ENCODE results near the gene ENOX1. TPM values are rescaled to one million over a fixed set of nuclear protein-coding genes. Genes with fewer than 3 reads are reported as not detected.
"Not testable (repeated sequence)": the region's sequence is repeated elsewhere in the genome, so short reads cannot be mapped to it uniquely, and the experiment has no call there.

Gene ENOX1
- total RNA-seq, 4 donors from 2014 or later, result 0.27 to 0.83 (median 0.53) TPM; not detected in 1

GRCh38 chr13:43356567-43356966, 430.2 kb downstream of the ENOX1 start:
- Histone ChIP-seq H3K27ac (no peak overlapping the region), H3K4me3 (no peak overlapping the region), H3K9me3 (no peaks in the 10 kb centered on the region), H3K27me3 (no peaks in the 10 kb centered on the region), H3K36me3 (no peaks in the 10 kb centered on the region), H3K4me1 (no peaks in the 10 kb centered on the region)
- TF ChIP-seq POLR2A (IDR thresholded peaks at IDR 0.05) (no peak), CTCF (IDR thresholded peaks at IDR 0.05) (no peak)
- DNase-seq, result no peak

- Histone ChIP-seq H3K27ac (no peak overlapping the region), H3K4me3 (no peak overlapping the region), H3K27me3 (no peaks in the 10 kb centered on the region), H3K36me3 (no peaks in the 10 kb centered on the region), H3K4me1 (no peaks in the 10 kb centered on the region), H3K9me3 (no peaks in the 10 kb centered on the region)
- no peak for DNase-seq
- TF ChIP-seq POLR2A (IDR thresholded peaks at IDR 0.05) (no peak), CTCF (IDR thresholded peaks at IDR 0.05) (no peak)
These were observed 431.0 kb downstream of the ENOX1 start for GRCh38 chr13:43355774-43356173.

GRCh38 chr13:43354153-43354945, 432.4 kb downstream of the ENOX1 start:
- H3K27ac ChIP-seq, result no peak overlapping the region
- H3K27me3 ChIP-seq, result no peaks in the 10 kb centered on the region
- no peaks in the 10 kb centered on the region for H3K4me1 ChIP-seq
- no peaks in the 10 kb centered on the region for H3K9me3 ChIP-seq
- H3K4me3 ChIP-seq, result no peak overlapping the region
- no peak for DNase-seq
- H3K36me3 ChIP-seq, result no peaks in the 10 kb centered on the region
- TF ChIP-seq POLR2A (IDR thresholded peaks at IDR 0.05) (no peak), CTCF (IDR thresholded peaks at IDR 0.05) (no peak)

- no peak for TF ChIP-seq CTCF (IDR thresholded peaks at IDR 0.05)
- TF ChIP-seq POLR2A (IDR thresholded peaks at IDR 0.05), result no peak
- H3K27ac ChIP-seq, result no peak overlapping the region
- H3K4me3 ChIP-seq, result no peak overlapping the region
- no peaks in the 10 kb centered on the region for H3K27me3 ChIP-seq
- no peak for DNase-seq
- no peaks in the 10 kb centered on the region for H3K36me3 ChIP-seq
- no peaks in the 10 kb centered on the region for H3K9me3 ChIP-seq
- H3K4me1 ChIP-seq, result no peaks in the 10 kb centered on the region
These were observed 433.1 kb downstream of the ENOX1 start for GRCh38 chr13:43353631-43354030.

GRCh38 chr13:43351612-43352011, 435.2 kb downstream of the ENOX1 start:
- DNase-seq, H3K27ac ChIP-seq, H3K9me3 ChIP-seq, H3K4me1 ChIP-seq, H3K27me3 ChIP-seq, H3K36me3 ChIP-seq, H3K4me3 ChIP-seq: not testable (repeated sequence)

- Histone ChIP-seq H3K9me3 (no peaks in the 10 kb centered on the region), H3K4me3 (no peak overlapping the region), H3K36me3 (no peaks in the 10 kb centered on the region), H3K4me1 (no peaks in the 10 kb centered on the region), H3K27ac (no peak overlapping the region), H3K27me3 (no peaks in the 10 kb centered on the region)
- no peak for TF ChIP-seq CTCF (IDR thresholded peaks at IDR 0.05)
- TF ChIP-seq POLR2A (IDR thresholded peaks at IDR 0.05), result no peak
- DNase-seq, result no peak
These were observed 438.4 kb downstream of the ENOX1 start for GRCh38 chr13:43348397-43348796.
